H1 (cell line): ENCODE data around the gene GRAMD4. TPM values are rescaled to one million over a fixed set of nuclear protein-coding genes. Genes with fewer than 3 reads are reported as not detected.

ENCODE experiments used
- CTCF ChIA-PET: fragments of 300-600 bp; sonication (Branson Sonifier 250); formaldehyde crosslinking; loops from one replicate; lab custom pipeline; 2021; ENCODE audit not compliant: partially characterized antibody; lab: Charles Lee
- POLR2A ChIA-PET: fragments of 300-600 bp; sonication (Branson Sonifier 250); formaldehyde crosslinking; loops from one replicate; lab custom pipeline; 2021; ENCODE audit warnings: inconsistent platforms; ENCODE audit not compliant: partially characterized antibody; lab: Charles Lee
- DNase-seq, 2 experiments: peaks; one replicate each; pipeline versions ENCODE4 v3.0.0 to v3.0.0-alpha.2; 2010 to 2022; ENCODE audit warnings: low spot score in 2 of 2, low read depth in 1 of 2, mixed read lengths in 1 of 2
- FAIRE-seq: peaks from 2 replicates; lab custom pipeline; 2011; peaks lifted over from hg19 to GRCh38; lab: Jason Lieb, UNC
- H2AFZ ChIP-seq: 2 replicates; pipeline ENCODE4 v1.8.1; 2012; ENCODE audit warnings: low read length, inconsistent platforms
- H2AK5ac ChIP-seq: 2 replicates; pipeline ENCODE4 v1.6.1; 2013; ENCODE audit warnings: low read depth, low read length
- H2BK120ac ChIP-seq: replicated peaks from 2 replicates; pipeline ENCODE3; 2013; ENCODE audit warnings: low read depth, low read length, inconsistent platforms
- H2BK12ac ChIP-seq: 2 replicates; pipeline ENCODE4 v1.6.1; 2013; ENCODE audit warnings: low read depth, low read length
- H2BK15ac ChIP-seq: 2 replicates; pipeline ENCODE4 v1.6.1; 2013; ENCODE audit warnings: low read length
- H2BK20ac ChIP-seq: 2 replicates; pipeline ENCODE4 v1.6.1; 2013; ENCODE audit warnings: low read length
- H2BK5ac ChIP-seq: 2 replicates; pipeline ENCODE4 v1.6.1; 2013; ENCODE audit warnings: low read depth, low read length
- H3K14ac ChIP-seq: 2 replicates; pipeline ENCODE4 v1.6.1; 2013; ENCODE audit warnings: inconsistent platforms; ENCODE audit not compliant: insufficient read length
- H3K18ac ChIP-seq: 2 replicates; pipeline ENCODE4 v1.6.1; 2013; ENCODE audit warnings: low read length; ENCODE audit errors: extremely low read depth
- H3K23ac ChIP-seq: 2 replicates; pipeline ENCODE4 v1.6.1; 2013; ENCODE audit warnings: inconsistent platforms; ENCODE audit not compliant: insufficient read length
- H3K23me2 ChIP-seq: 2 replicates; pipeline ENCODE4 v1.6.1; 2013; ENCODE audit warnings: low read depth, low read length
- H3K27ac ChIP-seq: 2 replicates; pipeline ENCODE4 v1.6.1; 2011; ENCODE audit warnings: low read depth, low read length, inconsistent platforms
- H3K27me3 ChIP-seq, 4 experiments: replicated peaks in 1 of 4; 1 replicate in 1 of 4; 2 replicates in 3 of 4; pipeline versions ENCODE4 v1.6.1 to v1.8.1; 2011 to 2013; ENCODE audit warnings: low read length in 3 of 4, mild to moderate bottlenecking in 3 of 4, inconsistent platforms in 2 of 4, mixed read lengths in 2 of 4, moderate library complexity in 1 of 4; ENCODE audit not compliant: control insufficient read depth in 3 of 4, insufficient read depth in 3 of 4; ENCODE audit errors: extremely low read depth in 1 of 4
- H3K36me3 ChIP-seq, 4 experiments: 2 replicates each; pipeline versions ENCODE4 v1.6.1 to v1.8.1; 2011 to 2013; ENCODE audit warnings: mild to moderate bottlenecking in 4 of 4, low read length in 3 of 4, moderate library complexity in 2 of 4, control low read depth in 1 of 4, inconsistent platforms in 1 of 4; ENCODE audit not compliant: insufficient read depth in 4 of 4, control insufficient read depth in 2 of 4
- H3K4ac ChIP-seq: replicated peaks from 2 replicates; pipeline ENCODE3; 2013; ENCODE audit warnings: low read length, low read depth, mixed read lengths, inconsistent platforms; ENCODE audit not compliant: insufficient read length
- H3K4me1 ChIP-seq, 4 experiments: replicated peaks in 1 of 4; 1 replicate in 1 of 4; 2 replicates in 3 of 4; pipeline versions ENCODE4 v1.6.1 to v1.8.1; 2011 to 2013; ENCODE audit warnings: low read length in 3 of 4, inconsistent platforms in 2 of 4, mixed read lengths in 1 of 4; ENCODE audit not compliant: insufficient read depth in 4 of 4, control insufficient read depth in 3 of 4
- H3K4me2 ChIP-seq, 2 experiments: 2 replicates each; pipeline versions ENCODE4 v1.6.1 to v1.8.1; 2011 to 2013; ENCODE audit warnings: low read depth in 2 of 2, low read length in 2 of 2, control low read depth in 1 of 2, inconsistent platforms in 1 of 2, mild to moderate bottlenecking in 1 of 2; ENCODE audit not compliant: insufficient read depth in 1 of 2
- H3K4me3 ChIP-seq, 4 experiments: fragments of 200-600, 300-600 bp in 1 of 4; sonication (generic), shearing (Covaris generic), sonication (Bioruptor Twin) in 1 of 4; 2 replicates each; pipeline versions ENCODE4 v1.5.1 to v1.8.1; 2011 to 2016; ENCODE audit warnings: low read length in 4 of 4, low read depth in 3 of 4, control low read depth in 2 of 4, inconsistent platforms in 2 of 4, mild to moderate bottlenecking in 2 of 4, mixed read lengths in 1 of 4, moderate library complexity in 1 of 4; ENCODE audit not compliant: insufficient read depth in 2 of 4; ENCODE audit errors: extremely low read depth in 1 of 4
- H3K56ac ChIP-seq: replicated peaks from 2 replicates; pipeline ENCODE3; 2013; ENCODE audit warnings: low read depth, mild to moderate bottlenecking, mixed read lengths, low read length, inconsistent platforms; ENCODE audit not compliant: insufficient read length
- H3K79me1 ChIP-seq: 2 replicates; pipeline ENCODE4 v1.6.1; 2013; ENCODE audit warnings: low read depth, low read length, control low read depth
- H3K79me2 ChIP-seq, 2 experiments: 2 replicates each; pipeline versions ENCODE4 v1.6.1 to v1.8.1; 2012 to 2013; ENCODE audit warnings: low read length in 2 of 2, mild to moderate bottlenecking in 2 of 2, inconsistent platforms in 1 of 2; ENCODE audit not compliant: insufficient read depth in 2 of 2, control insufficient read depth in 1 of 2
- H3K9ac ChIP-seq, 4 experiments: replicated peaks in 1 of 4; 1 replicate in 1 of 4; 2 replicates in 3 of 4; pipeline versions ENCODE4 v1.6.1 to v1.8.1; 2011 to 2013; ENCODE audit warnings: low read depth in 3 of 4, low read length in 3 of 4, control low read depth in 2 of 4, mild to moderate bottlenecking in 2 of 4, moderate library complexity in 2 of 4, inconsistent platforms in 1 of 4; ENCODE audit errors: extremely low read depth in 1 of 4
- H3K9me3 ChIP-seq, 2 experiments: 2 replicates each; pipeline versions ENCODE4 v1.6.1 to v1.8.1; 2012 to 2013; ENCODE audit warnings: mild to moderate bottlenecking in 2 of 2, moderate library complexity in 2 of 2, control low read depth in 1 of 2, inconsistent platforms in 1 of 2, low read depth in 1 of 2, low read length in 1 of 2, mixed read lengths in 1 of 2; ENCODE audit not compliant: insufficient read depth in 2 of 2
- H4K20me1 ChIP-seq, 2 experiments: replicated peaks in 1 of 2; 2 replicates each; pipeline versions ENCODE3 to v1.8.1; 2011 to 2013; ENCODE audit warnings: inconsistent platforms in 2 of 2, low read length in 2 of 2, mild to moderate bottlenecking in 1 of 2; ENCODE audit not compliant: insufficient read depth in 2 of 2, control insufficient read depth in 1 of 2
- H4K5ac ChIP-seq: 2 replicates; pipeline ENCODE4 v1.6.1; 2013; ENCODE audit warnings: low read length, low read depth, mixed read lengths, inconsistent platforms; ENCODE audit not compliant: insufficient read length
- H4K8ac ChIP-seq: 2 replicates; pipeline ENCODE4 v1.8.0; 2013; ENCODE audit warnings: mild to moderate bottlenecking, moderate library complexity, low read length, inconsistent platforms; ENCODE audit not compliant: insufficient read depth; ENCODE audit errors: extremely low read depth
- H4K91ac ChIP-seq: replicated peaks from 2 replicates; pipeline ENCODE3; 2013; ENCODE audit warnings: low read length, mixed read lengths, inconsistent platforms; ENCODE audit not compliant: insufficient read length
- ATF3 ChIP-seq: IDR thresholded peaks from 2 replicates; pipeline ENCODE4 v1.6.1; 2011; ENCODE audit warnings: low read depth, mild to moderate bottlenecking, low read length; ENCODE audit not compliant: insufficient read depth
- BACH1 ChIP-seq: IDR thresholded peaks from 2 replicates; pipeline ENCODE4 v1.6.1; 2012; ENCODE audit warnings: low read length, improper control_type of control experiment
- BRCA1 ChIP-seq: IDR thresholded peaks from 2 replicates; pipeline ENCODE4 v1.6.1; 2012; ENCODE audit warnings: low read depth, low read length, improper control_type of control experiment
- CBX8 ChIP-seq: fragments of 300-800, 300-1000 bp; sonication (generic); IDR thresholded peaks from 2 replicates; pipeline ENCODE4 v1.7.1; 2016; ENCODE audit warnings: low read depth, low read length, borderline replicate concordance
- CTBP2 ChIP-seq: IDR thresholded peaks from 2 replicates; pipeline ENCODE4 v1.7.0; 2011; ENCODE audit warnings: borderline replicate concordance, mild to moderate bottlenecking, moderate library complexity, mixed read lengths, low read length; ENCODE audit not compliant: insufficient read depth, insufficient read length
- RFX5 ChIP-seq: IDR thresholded peaks from 2 replicates; pipeline ENCODE4 v1.6.1; 2011; ENCODE audit warnings: low read depth, low read length, improper control_type of control experiment, borderline replicate concordance
- SIN3A ChIP-seq, 2 experiments: IDR thresholded peaks in 1 of 2; conservative IDR thresholded peaks in 1 of 2; 2 replicates each; pipeline ENCODE4 v1.6.1; 2011 to 2012; ENCODE audit warnings: low read length in 2 of 2, improper control_type of control experiment in 1 of 2, low read depth in 1 of 2, mild to moderate bottlenecking in 1 of 2
- SP1 ChIP-seq: IDR thresholded peaks from 2 replicates; pipeline ENCODE4 v1.6.1; 2011; ENCODE audit warnings: low read depth, low read length
- SP4 ChIP-seq: IDR thresholded peaks from 2 replicates; pipeline ENCODE4 v1.6.1; 2012; ENCODE audit warnings: low read length, inconsistent platforms
- SRF ChIP-seq: IDR thresholded peaks from 2 replicates; pipeline ENCODE4 v1.6.1; 2011; ENCODE audit warnings: mild to moderate bottlenecking, low read depth, low read length, moderate library complexity
- WGBS, 2 experiments: shearing (Covaris generic) in 1 of 2; methylation state at CpG; one replicate each; pipeline versions ENCODE4 v1.1.6 to v1.1.7; 2013 to 2015; ENCODE audit warnings: low lambda C conversion rate in 2 of 2, mixed read lengths in 2 of 2, inconsistent platforms in 1 of 2, low coverage in 1 of 2, missing lambda C conversion rate in 1 of 2; ENCODE audit not compliant: insufficient replicate concordance in 2 of 2, insufficient coverage in 1 of 2, insufficient read length in 1 of 2; ENCODE audit errors: extremely low coverage in 1 of 2, missing lambda C conversion rate in 1 of 2; 5-methylcytosine and 5-hydroxymethylcytosine counted together
- polyA plus RNA-seq, 7 experiments: library from polyadenylated mRNA; depleted of rRNA in 3 of 7; stranded (reverse) in 5 of 7; unstranded in 2 of 7; fragments of >200 nt in 5 of 7; fragments of 200-250 nt in 2 of 7; gene quantifications; 1 replicate in 5 of 7; 2 replicates in 1 of 7; 4 replicates in 1 of 7; pipeline versions ENCODE4 v1.2.1 to v1.2.3, GENCODE V29; 2011 to 2013; ENCODE audit warnings: missing spikeins in 2 of 7, mixed read lengths in 2 of 7
- total RNA-seq: library from RNA; stranded (reverse); fragmentation: NEBNext Ultra II Directional; extraction: Animal tissue kit (Norgen Biotek cat#: 25700); gene quantifications from 2 replicates; pipeline ENCODE4 v1.2.1, GENCODE V29; 2021

The GRAMD4 gene
- total and polyA plus RNA-seq, 2 of the 8 experiments (the other 6 are each of a cell fraction or from before 2014, with no cell fraction given), result 7.9 to 25.6 TPM

DNA sequence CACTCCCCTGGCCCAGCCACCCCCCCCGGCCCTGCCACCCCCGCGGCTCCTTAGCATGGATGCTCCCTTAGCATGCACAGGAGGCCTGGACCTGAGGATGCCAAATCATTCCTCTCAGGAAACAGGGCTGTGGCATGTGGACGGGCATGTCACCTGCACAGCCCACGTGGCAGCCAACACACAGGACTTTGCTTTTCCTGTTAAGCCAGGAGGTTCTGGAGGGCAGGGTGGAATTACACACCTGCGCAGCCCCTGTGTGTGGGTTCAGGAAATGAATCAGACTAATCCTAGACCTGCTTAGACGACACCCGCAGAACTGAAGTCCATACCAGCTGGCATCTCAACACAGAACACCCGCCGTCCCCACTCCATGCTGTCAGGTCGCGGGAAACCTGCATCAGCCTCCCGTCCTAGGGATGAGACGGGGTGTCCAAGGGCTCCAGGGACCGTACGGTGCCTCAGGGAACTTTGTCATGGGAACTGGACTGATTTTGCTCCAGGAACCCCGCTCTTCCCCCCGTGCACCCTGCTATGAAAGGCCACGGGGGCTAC is 107.7 kb downstream of the GRAMD4 start:
- Histone ChIP-seq H3K4ac (no peak overlapping the region), H2BK20ac (no peak overlapping the region), H3K9ac (no peak overlapping the region), H2BK5ac (no peak overlapping the region), H3K56ac (no peak overlapping the region), H3K79me1 (peaks cover 18% of the 10 kb centered on the region), H3K27me3 (no peaks in the 10 kb centered on the region), H3K79me2 (peaks cover 0 to 30% of the 10 kb centered on the region in 2 experiments; a peak in 3 of 4 replicates), H3K4me2 (no peak overlapping the region), H2AFZ (no peak overlapping the region), H2AK5ac (no peak overlapping the region), H3K18ac (no peak overlapping the region), H3K23me2 (no peaks in the 10 kb centered on the region), H3K14ac (no peak overlapping the region), H3K4me3 (no peak overlapping the region), H3K4me1 (peaks cover 0 to 11% (median 9%) of the 10 kb centered on the region in 4 experiments; a peak in 6 of 7 replicates), H2BK120ac (no peak overlapping the region), H3K9me3 (no peaks in the 10 kb centered on the region), H3K23ac (no peak overlapping the region), H4K5ac (no peak overlapping the region), H3K36me3 (no peaks in the 10 kb centered on the region), H2BK12ac (no peak overlapping the region), H3K27ac (no peak overlapping the region), H2BK15ac (no peak overlapping the region), H4K8ac (no peak overlapping the region), H4K91ac (no peak overlapping the region), H4K20me1 (peaks cover 0 to 34% of the 10 kb centered on the region in 2 experiments)
- POLR2A ChIA-PET, result interaction anchor here (0.7 to 2.4 kb wide), 3 partner anchors 8 to 41 kb away, joined by 3 to 11 read pairs (median 3); partner anchors contain the start of gene TBC1D22A
- 89% methylated on average over 15 of the region's 19 CpGs; no CpG with 5 or more reads in 1 of the 2 experiments for WGBS, 2 experiments
- no peak for TF ChIP-seq ATF3
- no peak for TF ChIP-seq SP4
- TF ChIP-seq SRF, result no peak
- no peak for TF ChIP-seq SP1
- no peak for TF ChIP-seq RFX5
- TF ChIP-seq CBX8, result no peak
- no peak for TF ChIP-seq BRCA1
- no peak for TF ChIP-seq SIN3A (conservative IDR thresholded peaks at IDR 0.05 in 1 of 2, IDR thresholded peaks at IDR 0.05 in 1 of 2; ENCODE audit: low read depth in 1 of 2, low read length in 2 of 2)
- no peak for TF ChIP-seq CTBP2
- TF ChIP-seq BACH1, result no peak
- no peak for DNase-seq
- FAIRE-seq, result no peak
- CTCF ChIA-PET, result no interaction called here
